ENCODE data around the gene ZBTB40. TPM values are rescaled to one million over a fixed set of nuclear protein-coding genes. Genes with fewer than 3 reads are reported as not detected.

The ZBTB40 gene
- total RNA-seq, 1 experiment from 2014 or later: 19.5 TPM

DNA sequence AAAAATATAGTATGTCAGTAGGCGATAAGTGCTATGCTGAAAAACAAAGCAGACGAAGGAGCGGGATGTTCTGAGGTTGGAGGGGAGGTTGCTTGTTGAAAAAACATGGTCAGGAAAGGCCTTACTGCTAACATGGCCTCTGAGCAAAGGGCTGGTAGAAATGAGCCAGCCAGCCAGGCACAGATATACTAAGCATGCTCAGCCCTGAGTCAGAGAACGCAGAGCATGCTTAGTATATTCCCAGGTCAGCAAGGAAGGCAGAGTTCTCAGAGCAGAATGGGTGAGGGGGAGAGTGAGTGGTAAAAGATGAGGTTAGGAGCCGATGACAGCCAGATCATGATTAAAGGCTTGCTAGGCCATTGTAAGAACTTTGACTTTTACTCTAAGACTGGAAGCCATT lies 36.7 kb downstream of the ZBTB40 start:
- ChIA-PET RAD21 (ENCODE audit: low non-redundant PET in 1 of 2, low total read pairs in 2 of 2, uncharacterized antibody in 2 of 2, unreplicated experiment in 2 of 2) (no interaction called here), CTCF (no interaction called here), POLR2A (no interaction called here)
- H3K4me1 ChIP-seq (ENCODE audit: control insufficient read depth in 1 of 2, insufficient read depth in 2 of 2, low read length in 2 of 2): no peaks in the 10 kb centered on the region
- no peaks in the 10 kb centered on the region for H3K9me3 ChIP-seq (ENCODE audit: control insufficient read depth in 1 of 2, insufficient read depth in 1 of 2, low read depth in 1 of 2, low read length in 2 of 2)
- intact Hi-C loops (cut with micrococcal nuclease): no loop called here
- no peak overlapping the region for H3K9ac ChIP-seq (ENCODE audit: low read length)
- DNase-seq (ENCODE audit: low read depth, low spot score) (no peak), ATAC-seq (no peak)
- H2AFZ ChIP-seq (ENCODE audit: low read depth, low read length, poor library complexity, severe bottlenecking): no peak overlapping the region
- H3K9me2 ChIP-seq (ENCODE audit: insufficient read depth): no peaks in the 10 kb centered on the region
- no peaks in the 10 kb centered on the region for H3K27me3 ChIP-seq (ENCODE audit: insufficient read depth, low read length)
- no peak overlapping the region for H3K4me2 ChIP-seq (ENCODE audit: low read length)
- TF ChIP-seq, protein P1, sequence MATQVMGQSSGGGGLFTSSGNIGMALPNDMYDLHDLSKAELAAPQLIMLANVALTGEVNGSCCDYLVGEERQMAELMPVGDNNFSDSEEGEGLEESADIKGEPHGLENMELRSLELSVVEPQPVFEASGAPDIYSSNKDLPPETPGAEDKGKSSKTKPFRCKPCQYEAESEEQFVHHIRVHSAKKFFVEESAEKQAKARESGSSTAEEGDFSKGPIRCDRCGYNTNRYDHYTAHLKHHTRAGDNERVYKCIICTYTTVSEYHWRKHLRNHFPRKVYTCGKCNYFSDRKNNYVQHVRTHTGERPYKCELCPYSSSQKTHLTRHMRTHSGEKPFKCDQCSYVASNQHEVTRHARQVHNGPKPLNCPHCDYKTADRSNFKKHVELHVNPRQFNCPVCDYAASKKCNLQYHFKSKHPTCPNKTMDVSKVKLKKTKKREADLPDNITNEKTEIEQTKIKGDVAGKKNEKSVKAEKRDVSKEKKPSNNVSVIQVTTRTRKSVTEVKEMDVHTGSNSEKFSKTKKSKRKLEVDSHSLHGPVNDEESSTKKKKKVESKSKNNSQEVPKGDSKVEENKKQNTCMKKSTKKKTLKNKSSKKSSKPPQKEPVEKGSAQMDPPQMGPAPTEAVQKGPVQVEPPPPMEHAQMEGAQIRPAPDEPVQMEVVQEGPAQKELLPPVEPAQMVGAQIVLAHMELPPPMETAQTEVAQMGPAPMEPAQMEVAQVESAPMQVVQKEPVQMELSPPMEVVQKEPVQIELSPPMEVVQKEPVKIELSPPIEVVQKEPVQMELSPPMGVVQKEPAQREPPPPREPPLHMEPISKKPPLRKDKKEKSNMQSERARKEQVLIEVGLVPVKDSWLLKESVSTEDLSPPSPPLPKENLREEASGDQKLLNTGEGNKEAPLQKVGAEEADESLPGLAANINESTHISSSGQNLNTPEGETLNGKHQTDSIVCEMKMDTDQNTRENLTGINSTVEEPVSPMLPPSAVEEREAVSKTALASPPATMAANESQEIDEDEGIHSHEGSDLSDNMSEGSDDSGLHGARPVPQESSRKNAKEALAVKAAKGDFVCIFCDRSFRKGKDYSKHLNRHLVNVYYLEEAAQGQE (IDR thresholded peaks at IDR 0.05; ENCODE audit: low read depth): no peak
- TF ChIP-seq, protein P2, sequence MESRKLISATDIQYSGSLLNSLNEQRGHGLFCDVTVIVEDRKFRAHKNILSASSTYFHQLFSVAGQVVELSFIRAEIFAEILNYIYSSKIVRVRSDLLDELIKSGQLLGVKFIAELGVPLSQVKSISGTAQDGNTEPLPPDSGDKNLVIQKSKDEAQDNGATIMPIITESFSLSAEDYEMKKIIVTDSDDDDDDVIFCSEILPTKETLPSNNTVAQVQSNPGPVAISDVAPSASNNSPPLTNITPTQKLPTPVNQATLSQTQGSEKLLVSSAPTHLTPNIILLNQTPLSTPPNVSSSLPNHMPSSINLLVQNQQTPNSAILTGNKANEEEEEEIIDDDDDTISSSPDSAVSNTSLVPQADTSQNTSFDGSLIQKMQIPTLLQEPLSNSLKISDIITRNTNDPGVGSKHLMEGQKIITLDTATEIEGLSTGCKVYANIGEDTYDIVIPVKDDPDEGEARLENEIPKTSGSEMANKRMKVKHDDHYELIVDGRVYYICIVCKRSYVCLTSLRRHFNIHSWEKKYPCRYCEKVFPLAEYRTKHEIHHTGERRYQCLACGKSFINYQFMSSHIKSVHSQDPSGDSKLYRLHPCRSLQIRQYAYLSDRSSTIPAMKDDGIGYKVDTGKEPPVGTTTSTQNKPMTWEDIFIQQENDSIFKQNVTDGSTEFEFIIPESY (IDR thresholded peaks at IDR 0.05; ENCODE audit: extremely low read depth, insufficient replicate concordance, low read length): no peak
- no peak for TF ChIP-seq CEBPB (IDR thresholded peaks at IDR 0.05; ENCODE audit: low read depth)
- TF ChIP-seq SIN3A (IDR thresholded peaks at IDR 0.05; ENCODE audit: low read depth): no peak
- TF ChIP-seq, protein P3, sequence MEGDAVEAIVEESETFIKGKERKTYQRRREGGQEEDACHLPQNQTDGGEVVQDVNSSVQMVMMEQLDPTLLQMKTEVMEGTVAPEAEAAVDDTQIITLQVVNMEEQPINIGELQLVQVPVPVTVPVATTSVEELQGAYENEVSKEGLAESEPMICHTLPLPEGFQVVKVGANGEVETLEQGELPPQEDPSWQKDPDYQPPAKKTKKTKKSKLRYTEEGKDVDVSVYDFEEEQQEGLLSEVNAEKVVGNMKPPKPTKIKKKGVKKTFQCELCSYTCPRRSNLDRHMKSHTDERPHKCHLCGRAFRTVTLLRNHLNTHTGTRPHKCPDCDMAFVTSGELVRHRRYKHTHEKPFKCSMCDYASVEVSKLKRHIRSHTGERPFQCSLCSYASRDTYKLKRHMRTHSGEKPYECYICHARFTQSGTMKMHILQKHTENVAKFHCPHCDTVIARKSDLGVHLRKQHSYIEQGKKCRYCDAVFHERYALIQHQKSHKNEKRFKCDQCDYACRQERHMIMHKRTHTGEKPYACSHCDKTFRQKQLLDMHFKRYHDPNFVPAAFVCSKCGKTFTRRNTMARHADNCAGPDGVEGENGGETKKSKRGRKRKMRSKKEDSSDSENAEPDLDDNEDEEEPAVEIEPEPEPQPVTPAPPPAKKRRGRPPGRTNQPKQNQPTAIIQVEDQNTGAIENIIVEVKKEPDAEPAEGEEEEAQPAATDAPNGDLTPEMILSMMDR (IDR thresholded peaks at IDR 0.05 in 2 of 3, conservative IDR thresholded peaks at IDR 0.05 in 1 of 3; ENCODE audit: borderline replicate concordance in 1 of 3, insufficient read depth in 1 of 3, low read depth in 2 of 3, low read length in 2 of 3): no peak
- TF ChIP-seq SRF (IDR thresholded peaks at IDR 0.05; ENCODE audit: low read depth): no peak
- TF ChIP-seq, protein P4, sequence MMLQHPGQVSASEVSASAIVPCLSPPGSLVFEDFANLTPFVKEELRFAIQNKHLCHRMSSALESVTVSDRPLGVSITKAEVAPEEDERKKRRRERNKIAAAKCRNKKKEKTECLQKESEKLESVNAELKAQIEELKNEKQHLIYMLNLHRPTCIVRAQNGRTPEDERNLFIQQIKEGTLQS (IDR thresholded peaks at IDR 0.05): no peak
- TF ChIP-seq EGR1 (IDR thresholded peaks at IDR 0.05; ENCODE audit: low read depth): no peak
- no peak for TF ChIP-seq SP1 (IDR thresholded peaks at IDR 0.05; ENCODE audit: low read depth)
- TF ChIP-seq, protein P5, sequence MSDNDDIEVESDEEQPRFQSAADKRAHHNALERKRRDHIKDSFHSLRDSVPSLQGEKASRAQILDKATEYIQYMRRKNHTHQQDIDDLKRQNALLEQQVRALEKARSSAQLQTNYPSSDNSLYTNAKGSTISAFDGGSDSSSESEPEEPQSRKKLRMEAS (IDR thresholded peaks at IDR 0.05): no peak
- TF ChIP-seq RAD21 (IDR thresholded peaks at IDR 0.05; ENCODE audit: low read depth): no peak
- no peak for TF ChIP-seq TCF7L2 (IDR thresholded peaks at IDR 0.05; ENCODE audit: borderline replicate concordance, extremely low read depth, insufficient read depth, insufficient read length)
- no peak for TF ChIP-seq EZH2phosphoT487 (IDR thresholded peaks at IDR 0.05; ENCODE audit: borderline replicate concordance)
- no peak for TF ChIP-seq POLR2A (IDR thresholded peaks at IDR 0.05; ENCODE audit: borderline replicate concordance, extremely low read depth, insufficient read depth, insufficient read length)
- no peak for TF ChIP-seq ELF1 (IDR thresholded peaks at IDR 0.05; ENCODE audit: borderline replicate concordance, low read depth)
- H3K4me3 ChIP-seq (replicated peaks in 1 of 2; ENCODE audit: low read depth in 1 of 2, low read length in 2 of 2): no peak overlapping the region
- 0 out of 4 replicates have a peak, but pooled peaks cover 0 to 3% of the 10 kb centered on the region in 2 experiments for H3K36me3 ChIP-seq (ENCODE audit: control insufficient read depth in 1 of 2, insufficient read depth in 2 of 2, low read length in 2 of 2)
- H3K27ac ChIP-seq (ENCODE audit: low read depth, low read length): no peak overlapping the region
- no TSS peak for BruUV-seq (replicated peaks)
- H3K79me2 ChIP-seq (ENCODE audit: insufficient read depth, low read length): peaks cover 43% of the 10 kb centered on the region
- no peaks in the 10 kb centered on the region for H4K20me1 ChIP-seq (ENCODE audit: insufficient read depth)

Measured in HCT116 (cell line).